ENCODE results near the gene FILIP1L. TPM values are rescaled to one million over a fixed set of nuclear protein-coding genes. Genes with fewer than 3 reads are reported as not detected.

Gene FILIP1L
- total RNA-seq, 1 donor from 2014 or later, result 29.2 TPM

DNA sequence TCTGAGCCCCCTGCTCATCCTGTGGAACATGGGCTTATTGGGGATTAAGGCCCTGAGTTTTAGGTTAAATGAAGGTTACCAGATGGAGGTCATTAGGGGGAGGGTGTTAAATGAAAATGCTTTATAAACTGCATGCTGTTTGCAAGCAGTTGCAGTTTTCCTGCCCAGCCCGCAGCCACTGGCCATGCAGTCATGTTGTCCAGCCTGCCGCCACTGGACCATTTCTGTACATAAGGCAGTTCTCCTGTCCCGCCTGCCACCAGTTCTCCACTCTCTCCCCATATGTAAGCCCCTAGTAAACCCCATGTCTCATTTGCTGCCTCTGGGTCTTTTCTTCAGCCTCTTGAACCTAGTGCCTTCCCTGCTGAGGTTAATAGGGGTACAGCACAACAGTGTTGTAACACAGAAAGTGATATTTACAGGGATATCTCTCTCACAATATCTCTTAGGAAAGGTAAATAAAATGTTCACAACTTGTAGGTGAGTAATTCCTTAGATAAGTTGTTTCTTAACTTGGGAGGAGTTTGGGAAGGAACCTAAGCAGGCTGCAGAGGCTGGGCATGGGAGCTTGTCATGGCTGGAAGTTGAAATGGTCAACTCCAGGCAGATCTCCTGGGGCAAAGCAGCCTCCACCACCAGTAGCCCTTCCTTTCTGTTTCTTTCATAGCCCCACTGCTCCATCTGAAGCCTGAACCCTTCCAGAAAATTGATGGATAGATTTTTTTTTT, 148.5 kb downstream of the FILIP1L start:
- H3K9me3 ChIP-seq (ENCODE audit: control insufficient read depth in 3 of 3, low read length in 3 of 3), result no peaks in the 10 kb centered on the region
- no peak overlapping the region for H3K4me3 ChIP-seq (ENCODE audit: low read length in 3 of 3)
- peaks cover 48 to 67% (median 60%) of the 10 kb centered on the region in 3 donors for H3K4me1 ChIP-seq (ENCODE audit: control insufficient read depth in 3 of 3, insufficient read depth in 3 of 3, low read length in 3 of 3)
- peak overlapping the region; percentile 48 for H3K27ac ChIP-seq (ENCODE audit: low read depth, low read length)
- H3K9ac ChIP-seq (ENCODE audit: low read depth in 1 of 3, low read length in 3 of 3), result peak overlapping the region in 1 of 3 donors; percentile 25
- H3K36me3 ChIP-seq (ENCODE audit: control insufficient read depth in 3 of 3, insufficient read depth in 3 of 3, low read length in 3 of 3), result no peaks in the 10 kb centered on the region
- no peaks in the 10 kb centered on the region for H3K27me3 ChIP-seq (ENCODE audit: control insufficient read depth in 3 of 3, insufficient read depth in 3 of 3, low read length in 3 of 3)

DNA sequence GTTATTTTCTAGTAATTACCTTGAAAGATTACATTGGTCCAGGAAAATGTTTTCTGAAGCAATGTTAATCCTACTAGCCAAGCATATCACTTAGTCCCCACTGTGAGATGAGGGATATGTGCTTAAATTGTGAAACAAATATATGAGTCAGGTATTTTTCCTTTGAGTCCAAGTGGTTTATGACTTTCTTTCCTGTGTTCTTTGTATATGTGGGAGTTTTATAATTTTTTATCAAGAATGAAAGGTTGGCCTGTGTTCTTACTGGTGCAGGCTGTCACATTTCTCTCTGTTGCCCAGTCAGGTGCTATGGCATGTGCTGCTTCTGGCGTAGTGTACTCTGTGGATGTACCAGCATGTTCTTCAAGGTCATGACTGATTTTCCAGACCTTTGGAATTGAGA, 149.2 kb downstream of the FILIP1L start:
- H3K27ac ChIP-seq (ENCODE audit: low read depth, low read length), result peak overlapping the region; percentile 48
- H3K4me1 ChIP-seq (ENCODE audit: control insufficient read depth in 3 of 3, insufficient read depth in 3 of 3, low read length in 3 of 3), result peaks cover 44 to 63% (median 61%) of the 10 kb centered on the region in 3 donors
- no peak overlapping the region for H3K4me3 ChIP-seq (ENCODE audit: low read length in 3 of 3)
- H3K9ac ChIP-seq (ENCODE audit: low read depth in 1 of 3, low read length in 3 of 3), result no peak overlapping the region
- no peaks in the 10 kb centered on the region for H3K36me3 ChIP-seq (ENCODE audit: control insufficient read depth in 3 of 3, insufficient read depth in 3 of 3, low read length in 3 of 3)
- H3K9me3 ChIP-seq (ENCODE audit: control insufficient read depth in 3 of 3, low read length in 3 of 3), result no peaks in the 10 kb centered on the region
- no peaks in the 10 kb centered on the region for H3K27me3 ChIP-seq (ENCODE audit: control insufficient read depth in 3 of 3, insufficient read depth in 3 of 3, low read length in 3 of 3)

DNA sequence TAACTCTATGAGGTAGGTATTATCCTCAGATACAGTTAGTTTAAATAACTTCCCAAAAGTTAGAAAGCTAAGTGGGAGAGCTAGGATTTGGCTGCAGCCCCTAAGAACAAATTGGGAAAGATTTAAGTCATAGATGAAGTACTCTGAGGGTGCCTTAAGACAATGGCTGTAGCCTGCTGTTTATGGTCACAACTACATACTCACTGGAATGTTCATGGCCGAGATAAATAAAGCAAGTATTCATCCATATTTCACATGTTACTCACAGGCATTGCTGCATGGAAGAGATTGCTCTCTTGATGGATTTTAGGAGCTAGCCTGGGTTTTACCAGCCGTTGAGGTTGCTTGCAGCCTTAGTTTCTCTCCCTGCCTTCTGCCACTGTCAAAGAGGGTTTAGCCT, 151.6 kb downstream of the FILIP1L start:
- no peak overlapping the region for H3K27ac ChIP-seq (ENCODE audit: low read depth, low read length)
- no peaks in the 10 kb centered on the region for H3K27me3 ChIP-seq (ENCODE audit: control insufficient read depth in 3 of 3, insufficient read depth in 3 of 3, low read length in 3 of 3)
- no peaks in the 10 kb centered on the region for H3K36me3 ChIP-seq (ENCODE audit: control insufficient read depth in 3 of 3, insufficient read depth in 3 of 3, low read length in 3 of 3)
- H3K4me1 ChIP-seq (ENCODE audit: control insufficient read depth in 3 of 3, insufficient read depth in 3 of 3, low read length in 3 of 3), result peaks cover 48 to 52% (median 50%) of the 10 kb centered on the region in 3 donors
- H3K9ac ChIP-seq (ENCODE audit: low read depth in 1 of 3, low read length in 3 of 3), result no peak overlapping the region
- no peaks in the 10 kb centered on the region for H3K9me3 ChIP-seq (ENCODE audit: control insufficient read depth in 3 of 3, low read length in 3 of 3)
- no peak overlapping the region for H3K4me3 ChIP-seq (ENCODE audit: low read length in 3 of 3)

DNA sequence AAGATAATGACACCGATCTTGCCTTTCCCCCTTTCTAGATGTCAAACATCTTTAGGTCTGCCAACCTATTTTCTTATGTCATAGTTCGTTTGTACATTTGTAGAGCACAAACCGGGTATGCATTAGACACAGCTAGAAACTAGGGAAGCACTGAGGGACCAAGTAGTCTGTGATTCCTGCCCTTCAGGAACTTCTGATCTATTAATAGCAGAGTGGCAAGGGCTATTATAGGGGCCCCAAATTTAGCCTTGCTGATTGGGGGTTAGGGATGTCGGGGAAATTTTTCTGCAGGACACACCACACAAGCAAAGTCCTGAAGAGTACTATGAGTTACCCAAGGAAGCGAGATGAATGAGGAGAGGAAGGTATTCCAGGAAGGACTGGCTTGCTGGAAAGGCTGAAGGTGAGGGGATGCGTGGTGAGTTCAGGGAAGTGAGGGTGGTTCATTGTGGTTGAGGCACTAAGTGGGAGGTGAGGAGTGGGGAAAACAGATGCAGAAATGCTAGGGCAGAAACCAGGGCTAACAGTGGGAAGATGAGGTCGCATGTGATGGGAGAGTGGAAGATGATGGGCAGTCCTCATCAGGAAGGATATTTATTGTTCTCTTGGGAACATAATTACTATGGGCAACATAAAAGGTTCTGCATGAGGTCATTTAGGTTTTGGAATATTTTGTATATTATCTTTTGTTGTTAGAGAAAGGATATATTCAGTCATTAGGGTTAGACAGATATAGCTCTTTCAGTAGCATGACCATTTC, 152.4 kb downstream of the FILIP1L start:
- H3K4me1 ChIP-seq (ENCODE audit: control insufficient read depth in 3 of 3, insufficient read depth in 3 of 3, low read length in 3 of 3), result peaks cover 42 to 44% (median 44%) of the 10 kb centered on the region in 3 donors
- no peak overlapping the region for H3K27ac ChIP-seq (ENCODE audit: low read depth, low read length)
- H3K4me3 ChIP-seq (ENCODE audit: low read length in 3 of 3), result no peak overlapping the region
- H3K36me3 ChIP-seq (ENCODE audit: control insufficient read depth in 3 of 3, insufficient read depth in 3 of 3, low read length in 3 of 3), result no peaks in the 10 kb centered on the region
- no peak overlapping the region for H3K9ac ChIP-seq (ENCODE audit: low read depth in 1 of 3, low read length in 3 of 3)
- no peaks in the 10 kb centered on the region for H3K27me3 ChIP-seq (ENCODE audit: control insufficient read depth in 3 of 3, insufficient read depth in 3 of 3, low read length in 3 of 3)
- no peaks in the 10 kb centered on the region for H3K9me3 ChIP-seq (ENCODE audit: control insufficient read depth in 3 of 3, low read length in 3 of 3)

DNA sequence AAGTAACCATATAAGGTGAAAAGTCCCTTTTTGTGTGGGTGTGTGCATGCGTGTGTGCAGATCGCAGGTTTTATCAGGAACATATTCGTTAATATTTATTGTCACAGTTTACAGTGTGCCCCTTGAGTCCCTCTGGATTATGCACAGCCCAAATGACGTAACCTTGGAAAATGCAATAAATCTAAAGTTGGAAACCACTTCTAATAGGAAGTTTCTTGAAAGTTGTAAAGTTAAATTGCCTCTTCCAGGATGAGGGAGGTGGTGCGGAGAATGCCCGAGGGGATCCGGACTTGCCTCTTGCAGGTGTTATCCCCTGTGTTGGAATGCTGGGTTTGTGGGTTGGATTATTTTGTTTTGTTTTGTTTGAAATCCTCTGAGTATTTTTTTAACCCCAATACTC, 153.4 kb downstream of the FILIP1L start:
- no peaks in the 10 kb centered on the region for H3K9me3 ChIP-seq (ENCODE audit: control insufficient read depth in 3 of 3, low read length in 3 of 3)
- peaks cover 39 to 40% (median 39%) of the 10 kb centered on the region in 3 donors for H3K4me1 ChIP-seq (ENCODE audit: control insufficient read depth in 3 of 3, insufficient read depth in 3 of 3, low read length in 3 of 3)
- H3K27ac ChIP-seq (ENCODE audit: low read depth, low read length), result peak overlapping the region; percentile 39

DNA sequence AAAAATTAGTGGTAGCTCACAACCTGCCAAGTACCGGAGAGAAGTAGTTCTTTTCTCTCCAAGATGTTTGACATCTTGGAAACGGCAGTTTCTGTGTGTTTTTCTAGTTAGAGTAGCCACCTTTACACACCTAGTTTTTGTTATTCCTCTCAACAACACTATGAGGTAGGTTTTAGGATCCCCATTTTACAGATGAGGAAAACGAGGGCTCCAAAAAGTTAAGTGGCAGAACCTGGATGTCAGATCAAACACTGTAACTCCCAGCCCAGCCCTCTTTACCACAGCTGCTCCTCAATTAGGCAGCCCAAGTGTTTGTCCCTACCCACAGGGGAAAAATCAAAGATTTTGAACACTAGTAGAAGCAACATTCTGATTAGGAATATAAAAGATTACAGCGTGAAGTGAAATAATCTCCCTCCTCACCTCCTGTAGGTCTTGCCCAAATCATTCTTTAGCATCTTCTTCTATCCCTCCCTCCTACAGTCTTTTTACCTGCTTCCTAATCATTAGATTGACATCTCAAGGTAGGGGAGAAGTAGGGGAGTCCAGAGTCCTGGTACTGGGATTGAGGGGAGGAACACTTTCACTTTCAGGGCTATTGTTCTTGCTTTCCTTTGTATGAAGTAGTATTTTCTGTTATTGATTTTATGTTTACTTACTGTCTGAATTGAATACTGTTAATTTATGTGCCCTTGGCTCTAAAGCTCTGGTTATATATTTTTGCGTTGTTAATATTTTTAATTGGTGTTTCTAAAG, 154.0 kb downstream of the FILIP1L start:
- Histone ChIP-seq H3K36me3 (ENCODE audit: control insufficient read depth in 3 of 3, insufficient read depth in 3 of 3, low read length in 3 of 3) (no peaks in the 10 kb centered on the region), H3K27me3 (ENCODE audit: control insufficient read depth in 3 of 3, insufficient read depth in 3 of 3, low read length in 3 of 3) (no peaks in the 10 kb centered on the region), H3K4me3 (ENCODE audit: low read length in 3 of 3) (peak overlapping the region in 1 of 3 donors; percentile 31), H3K4me1 (ENCODE audit: control insufficient read depth in 3 of 3, insufficient read depth in 3 of 3, low read length in 3 of 3) (peaks cover 37 to 43% (median 38%) of the 10 kb centered on the region in 3 donors), H3K27ac (ENCODE audit: low read depth, low read length) (peak overlapping the region; percentile 39), H3K9ac (ENCODE audit: low read depth in 1 of 3, low read length in 3 of 3) (peak overlapping the region in 1 of 3 donors; percentile 25), H3K9me3 (ENCODE audit: control insufficient read depth in 3 of 3, low read length in 3 of 3) (no peaks in the 10 kb centered on the region)

More for the DNA sequence above, 153.4 kb downstream of the FILIP1L start:
- Histone ChIP-seq H3K9ac (ENCODE audit: low read depth in 1 of 3, low read length in 3 of 3) (peak overlapping the region in 1 of 3 donors; percentile 1), H3K27me3 (ENCODE audit: control insufficient read depth in 3 of 3, insufficient read depth in 3 of 3, low read length in 3 of 3) (no peaks in the 10 kb centered on the region), H3K4me3 (ENCODE audit: low read length in 3 of 3) (peak overlapping the region in 1 of 3 donors; percentile 31), H3K36me3 (ENCODE audit: control insufficient read depth in 3 of 3, insufficient read depth in 3 of 3, low read length in 3 of 3) (no peaks in the 10 kb centered on the region)

DNA sequence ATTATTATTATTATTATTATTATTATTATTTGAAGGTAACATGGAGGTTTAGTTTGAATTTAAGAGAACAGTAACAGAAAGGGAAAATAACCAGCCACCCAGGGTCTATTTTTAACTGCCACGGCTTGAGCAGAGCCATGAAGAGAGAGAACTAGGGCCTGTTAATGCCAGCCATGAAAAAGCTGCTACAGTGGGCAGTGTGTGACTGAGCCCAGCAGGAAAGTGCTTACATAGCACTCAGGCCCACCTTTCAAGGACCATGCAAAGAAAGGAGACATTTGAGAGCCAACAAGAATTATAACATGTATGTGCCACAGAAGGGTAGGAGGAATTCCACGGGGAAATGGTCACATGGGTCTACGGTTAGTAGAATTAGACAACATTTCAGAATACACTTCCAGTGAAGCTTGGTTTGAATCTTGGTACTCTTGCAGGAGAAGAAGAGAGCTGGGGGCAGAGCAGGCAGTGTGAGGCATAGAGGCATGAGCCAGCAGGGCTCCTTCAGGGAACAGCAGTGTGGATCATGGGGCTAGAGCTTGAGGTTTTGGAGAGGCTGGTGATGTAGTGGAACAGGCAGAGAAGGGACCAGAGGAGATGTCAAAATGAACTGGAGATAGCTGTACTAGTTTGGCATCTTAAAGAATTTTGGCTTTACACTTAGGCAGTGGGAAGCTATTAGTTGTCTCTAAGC, 155.9 kb downstream of the FILIP1L start:
- Histone ChIP-seq H3K36me3 (ENCODE audit: control insufficient read depth in 3 of 3, insufficient read depth in 3 of 3, low read length in 3 of 3) (no peaks in the 10 kb centered on the region), H3K27ac (ENCODE audit: low read depth, low read length) (peak overlapping the region; percentile 54), H3K27me3 (ENCODE audit: control insufficient read depth in 3 of 3, insufficient read depth in 3 of 3, low read length in 3 of 3) (no peaks in the 10 kb centered on the region), H3K4me3 (ENCODE audit: low read length in 3 of 3) (no peak overlapping the region), H3K9ac (ENCODE audit: low read depth in 1 of 3, low read length in 3 of 3) (peak overlapping the region in 1 of 3 donors; percentile 27), H3K9me3 (ENCODE audit: control insufficient read depth in 3 of 3, low read length in 3 of 3) (no peaks in the 10 kb centered on the region), H3K4me1 (ENCODE audit: control insufficient read depth in 3 of 3, insufficient read depth in 3 of 3, low read length in 3 of 3) (peaks cover 43 to 50% (median 45%) of the 10 kb centered on the region in 3 donors)

DNA sequence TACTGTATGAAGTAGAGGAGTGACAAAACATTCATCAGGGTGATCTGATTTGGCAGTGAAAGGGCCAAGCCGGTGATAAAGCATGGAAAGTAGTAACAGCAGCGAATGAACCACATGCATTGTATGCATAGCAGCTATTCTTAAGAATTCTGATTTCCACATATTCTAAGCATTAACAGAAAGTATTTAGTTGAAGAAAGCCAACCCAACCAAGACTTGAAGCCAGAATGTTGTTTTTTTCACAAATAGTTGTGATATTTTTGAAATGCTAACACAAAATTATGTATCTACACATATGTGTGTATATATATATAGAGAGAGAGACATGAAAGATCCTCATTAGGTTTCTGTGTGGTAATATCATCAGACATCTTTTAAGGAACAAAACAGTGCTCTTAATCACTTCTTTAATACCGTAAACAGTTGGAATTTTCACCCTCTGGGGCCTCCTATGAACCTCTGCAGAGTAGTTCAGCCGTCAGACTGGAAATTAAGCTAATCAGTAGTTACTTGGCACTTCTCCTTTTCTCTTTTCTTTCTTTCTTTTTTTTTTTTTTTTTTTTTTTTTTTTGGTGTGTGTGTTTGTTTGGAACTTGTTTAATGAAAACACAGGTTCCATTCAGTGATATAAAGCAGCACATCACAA, 157.0 kb downstream of the FILIP1L start:
- H3K27ac ChIP-seq (ENCODE audit: low read depth, low read length), result peak overlapping the region; percentile 57
- peaks cover 39 to 43% (median 42%) of the 10 kb centered on the region in 3 donors for H3K4me1 ChIP-seq (ENCODE audit: control insufficient read depth in 3 of 3, insufficient read depth in 3 of 3, low read length in 3 of 3)
- no peaks in the 10 kb centered on the region for H3K9me3 ChIP-seq (ENCODE audit: control insufficient read depth in 3 of 3, low read length in 3 of 3)
- H3K9ac ChIP-seq (ENCODE audit: low read depth in 1 of 3, low read length in 3 of 3), result no peak overlapping the region
- no peak overlapping the region for H3K4me3 ChIP-seq (ENCODE audit: low read length in 3 of 3)
- H3K27me3 ChIP-seq (ENCODE audit: control insufficient read depth in 3 of 3, insufficient read depth in 3 of 3, low read length in 3 of 3), result no peaks in the 10 kb centered on the region
- H3K36me3 ChIP-seq (ENCODE audit: control insufficient read depth in 3 of 3, insufficient read depth in 3 of 3, low read length in 3 of 3), result no peaks in the 10 kb centered on the region

Measured in skeletal muscle tissue (tissue), 4 donors.